Heart left ventricle (tissue), 13 donors: ENCODE data around the gene DNAH17.

Experiments
- POLR2A ChIP-seq, 2 donors: fragments of 450-650 bp; IDR thresholded peaks; one replicate each; pipeline ENCODE4 v1.6.1; 2017; ENCODE audit warnings: antibody characterized with exemption in 2 of 2, mild to moderate bottlenecking in 2 of 2, moderate library complexity in 2 of 2
- TF ChIP-seq, protein P1 (sequence below), 12 donors: fragments of 200-600 bp; sonication (generic) in 4 of 12; IDR thresholded peaks; one replicate each; pipeline versions ENCODE4 v1.5.0 to v1.8.0; 2018 to 2022; ENCODE audit warnings: antibody characterized with exemption in 12 of 12, mild to moderate bottlenecking in 5 of 12
- donor health status: ischemic (EF 13 %, LVEDD 7.1; RV severe dilation, severe dysfunction).
- donor health status: DM: no; HTN: yes; CAD: no.
- donor health status: DM: no; HTN: no; CAD: no.
- donor health status: ischemic (EF 25% LVEDD 6.9; RV normal size, moderate dysfunction).
- donor health status: ischemic (EF 25% LVEDD 5.7; RV mildly dilated, moderate dysfunction).
- donor health status: ischemic (EF 35%, LVEDD 5.7; RV mildly dilated, moderate dysfunction).
- donor health status: nonischemic (EF 11% LVEDD 7.7; RV severe dilation, severe dysfunction).
- donor health status: DM: yes; HTN: yes; CAD: no.
- donor health status: PGD.
- donor health status: ischemic (EF 29% LVEDD 5.4; RV normal size, mild dysfunction).
- donor health status: nonischemic (EF 23%, LVEDD 6.1; RV moderate dilation, normal function).

- TF ChIP-seq, protein P1, sequence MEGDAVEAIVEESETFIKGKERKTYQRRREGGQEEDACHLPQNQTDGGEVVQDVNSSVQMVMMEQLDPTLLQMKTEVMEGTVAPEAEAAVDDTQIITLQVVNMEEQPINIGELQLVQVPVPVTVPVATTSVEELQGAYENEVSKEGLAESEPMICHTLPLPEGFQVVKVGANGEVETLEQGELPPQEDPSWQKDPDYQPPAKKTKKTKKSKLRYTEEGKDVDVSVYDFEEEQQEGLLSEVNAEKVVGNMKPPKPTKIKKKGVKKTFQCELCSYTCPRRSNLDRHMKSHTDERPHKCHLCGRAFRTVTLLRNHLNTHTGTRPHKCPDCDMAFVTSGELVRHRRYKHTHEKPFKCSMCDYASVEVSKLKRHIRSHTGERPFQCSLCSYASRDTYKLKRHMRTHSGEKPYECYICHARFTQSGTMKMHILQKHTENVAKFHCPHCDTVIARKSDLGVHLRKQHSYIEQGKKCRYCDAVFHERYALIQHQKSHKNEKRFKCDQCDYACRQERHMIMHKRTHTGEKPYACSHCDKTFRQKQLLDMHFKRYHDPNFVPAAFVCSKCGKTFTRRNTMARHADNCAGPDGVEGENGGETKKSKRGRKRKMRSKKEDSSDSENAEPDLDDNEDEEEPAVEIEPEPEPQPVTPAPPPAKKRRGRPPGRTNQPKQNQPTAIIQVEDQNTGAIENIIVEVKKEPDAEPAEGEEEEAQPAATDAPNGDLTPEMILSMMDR (IDR thresholded peaks at IDR 0.05): no peak
- TF ChIP-seq POLR2A (IDR thresholded peaks at IDR 0.05): no peak
These were observed 83.7 kb downstream of the DNAH17 start for GRCh38 chr17:78493450-78493849.
